CD4-positive, alpha-beta T cell (primary cell): ENCODE measurements around the gene RUVBL2. TPM values are rescaled to one million over a fixed set of nuclear protein-coding genes. Genes with fewer than 3 reads are reported as not detected.

Source experiments
- ATAC-seq: fragments of 200-7000 bp; cut with Tn5 transposase; one replicate; pipeline ENCODE4 v1.10.0; 2022; ENCODE audit warnings: mild to moderate bottlenecking; ENCODE audit not compliant: poor library complexity
- CTCF ChIA-PET: fragments of 350-600 bp; sonication (Branson Sonifier 250); formaldehyde crosslinking; loops from one replicate; lab custom pipeline; 2021; ENCODE audit warnings: antibody characterized with exemption, inconsistent platforms; lab: Charles Lee
- POLR2A ChIA-PET: fragments of 350-600 bp; sonication (Branson Sonifier 250); formaldehyde crosslinking; loops from one replicate; lab custom pipeline; 2021; ENCODE audit warnings: antibody characterized with exemption, inconsistent platforms; lab: Charles Lee
- DNase-seq, 14 experiments: peaks; one replicate each; pipeline ENCODE4 v3.0.0-alpha.2; 2013 to 2020; ENCODE audit warnings: mixed read lengths in 2 of 14
- H3K27ac ChIP-seq, 2 donors: one replicate each; pipeline versions ENCODE4 v1.5.1 to v1.7.0; 2013; ENCODE audit warnings: low read length in 2 of 2, low read depth in 1 of 2, mild to moderate bottlenecking in 1 of 2
- H3K27me3 ChIP-seq, 2 experiments: 1 replicate in 1 of 2; 2 replicates in 1 of 2; pipeline versions ENCODE4 v1.6.1 to v1.7.0; 2013; ENCODE audit warnings: low read length in 2 of 2, control low read depth in 1 of 2, mild to moderate bottlenecking in 1 of 2, moderate library complexity in 1 of 2; ENCODE audit not compliant: insufficient read depth in 2 of 2, control insufficient read depth in 1 of 2
- H3K36me3 ChIP-seq: one replicate; pipeline ENCODE4 v1.6.1; 2013; ENCODE audit warnings: low read length, control low read depth; ENCODE audit not compliant: insufficient read depth
- H3K4me1 ChIP-seq: one replicate; pipeline ENCODE4 v1.6.1; 2013; ENCODE audit warnings: low read length, control low read depth; ENCODE audit not compliant: insufficient read depth
- H3K4me3 ChIP-seq: one replicate; pipeline ENCODE4 v1.5.1; 2013; ENCODE audit warnings: mild to moderate bottlenecking, low read length, moderate library complexity
- H3K9me3 ChIP-seq, 2 experiments: 1 replicate in 1 of 2; 2 replicates in 1 of 2; pipeline versions ENCODE4 v1.6.1 to v1.7.0; 2013; ENCODE audit warnings: low read length in 2 of 2, mild to moderate bottlenecking in 2 of 2, control low read depth in 1 of 2, moderate library complexity in 1 of 2; ENCODE audit not compliant: control insufficient read depth in 1 of 2, insufficient read depth in 1 of 2
- H3K27ac Mint-ChIP-seq: one replicate; pipeline ENCODE4 v1.8.0; 2020; ENCODE audit warnings: mixed read lengths
- H3K27me3 Mint-ChIP-seq: one replicate; pipeline ENCODE4 v1.8.0; 2021; ENCODE audit warnings: mixed read lengths
- H3K36me3 Mint-ChIP-seq: one replicate; pipeline ENCODE4 v1.8.0; 2021; ENCODE audit warnings: low read depth, mixed read lengths
- H3K4me1 Mint-ChIP-seq: one replicate; pipeline ENCODE4 v1.8.0; 2021; ENCODE audit warnings: low read depth, mixed read lengths
- H3K4me3 Mint-ChIP-seq: one replicate; pipeline ENCODE4 v1.8.0; 2020; ENCODE audit warnings: mild to moderate bottlenecking, mixed read lengths
- H3K9me3 Mint-ChIP-seq: one replicate; pipeline ENCODE4 v1.8.0; 2020; ENCODE audit warnings: mixed read lengths
- CTCF ChIP-seq: fragments of 200-600 bp; IDR thresholded peaks from one replicate; pipeline ENCODE4 v1.8.0; 2022; ENCODE audit warnings: antibody characterized with exemption, mild to moderate bottlenecking
- intact Hi-C, 2 experiments: fragments of 100-400 bp; cut with DNase I in 1 of 2; cut with micrococcal nuclease in 1 of 2; formaldehyde crosslinking; loops; one replicate each; pipeline versions ENCODE4 v1.15.1 to v1.9.0; 2023 to 2025; cut with DNase I, micrococcal nuclease
- total RNA-seq, 174 experiments: library from RNA in 2 of 174; stranded (reverse) in 2 of 174; gene quantifications; one replicate each; pipeline ENCODE4 v1.2.3 and lab custom pipeline; 2021 to 2026

Gene RUVBL2
- total RNA-seq, 2 experiments from 2014 or later: 10.7 to 12.3 TPM

- H3K4me3 ChIP-seq: no peak overlapping the region
- no peak for TF ChIP-seq CTCF
- CTCF ChIA-PET: no interaction called here
- peaks cover 0 to 20% of the 10 kb centered on the region in 2 experiments for H3K9me3 ChIP-seq
- Mint-ChIP-seq H3K9me3 (no peaks in the 10 kb centered on the region), H3K27ac (no peak overlapping the region), H3K27me3 (peaks cover 74% of the 10 kb centered on the region), H3K4me3 (no peak overlapping the region), H3K4me1 (peaks cover 21% of the 10 kb centered on the region), H3K36me3 (no peaks in the 10 kb centered on the region)
- intact Hi-C loops: no loop called here
- POLR2A ChIA-PET: no interaction called here
- no peaks in the 10 kb centered on the region for H3K36me3 ChIP-seq
- H3K27ac ChIP-seq: no peak overlapping the region
- H3K4me1 ChIP-seq: peaks cover 31% of the 10 kb centered on the region
- DNase-seq (no peak), ATAC-seq (no peak)
- H3K27me3 ChIP-seq: peaks cover 41 to 55% of the 10 kb centered on the region in 2 experiments
Observed at GRCh38 chr19:49061000-49061399, 67.3 kb downstream of the RUVBL2 start.

DNA sequence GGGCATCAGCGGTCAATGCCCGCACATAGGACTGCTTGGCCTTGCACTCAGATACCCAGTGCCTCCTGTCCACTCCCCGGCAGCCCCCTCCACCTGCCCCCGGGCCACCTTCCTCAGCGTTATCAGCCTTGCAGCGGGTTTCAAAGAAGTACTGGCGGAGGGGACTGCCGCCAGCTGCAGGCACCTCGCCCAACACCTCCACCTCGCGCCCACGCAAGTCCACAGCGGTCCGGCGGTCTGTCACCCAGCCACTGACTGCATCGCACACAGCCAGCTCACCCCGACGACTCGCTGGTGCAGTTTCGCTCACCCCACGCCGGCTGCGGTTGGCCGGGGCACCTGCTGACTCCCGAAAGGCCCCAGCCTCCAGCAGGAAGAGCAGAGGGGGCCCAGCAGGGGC, 67.8 kb downstream of the RUVBL2 start:
- no peaks in the 10 kb centered on the region for H3K36me3 ChIP-seq
- H3K4me3 ChIP-seq: no peak overlapping the region
- Mint-ChIP-seq H3K36me3 (no peaks in the 10 kb centered on the region), H3K4me1 (peaks cover 21% of the 10 kb centered on the region), H3K27me3 (peaks cover 77% of the 10 kb centered on the region), H3K4me3 (no peak overlapping the region), H3K27ac (no peak overlapping the region), H3K9me3 (no peaks in the 10 kb centered on the region)
- no peak for ATAC-seq
- DNase-seq: no peak
- H3K27me3 ChIP-seq: peaks cover 40 to 58% of the 10 kb centered on the region in 2 experiments
- POLR2A ChIA-PET: no interaction called here
- no peak overlapping the region for H3K27ac ChIP-seq
- H3K9me3 ChIP-seq: peaks cover 0 to 20% of the 10 kb centered on the region in 2 experiments
- peaks cover 26% of the 10 kb centered on the region for H3K4me1 ChIP-seq
- TF ChIP-seq CTCF: no peak
- CTCF ChIA-PET: no interaction called here
- intact Hi-C loops: no loop called here

GRCh38 chr19:49064029-49064629, 70.4 kb downstream of the RUVBL2 start:
- intact Hi-C loops: no loop called here
- TF ChIP-seq CTCF: no peak
- Mint-ChIP-seq H3K9me3 (no peaks in the 10 kb centered on the region), H3K4me1 (peaks cover 4% of the 10 kb centered on the region), H3K4me3 (no peak overlapping the region), H3K27ac (no peak overlapping the region), H3K36me3 (no peaks in the 10 kb centered on the region), H3K27me3 (peaks cover 72% of the 10 kb centered on the region)
- CTCF ChIA-PET: no interaction called here
- H3K27ac ChIP-seq: no peak overlapping the region
- no peak for DNase-seq
- no peaks in the 10 kb centered on the region for H3K36me3 ChIP-seq
- POLR2A ChIA-PET: no interaction called here
- no peak overlapping the region for H3K4me3 ChIP-seq
- H3K9me3 ChIP-seq: peaks cover 0 to 7% of the 10 kb centered on the region in 2 experiments
- no peak for ATAC-seq
- H3K27me3 ChIP-seq: peaks cover 33 to 51% of the 10 kb centered on the region in 2 experiments
- H3K4me1 ChIP-seq: peaks cover 8% of the 10 kb centered on the region
